GM19397 (cell line): ENCODE results near the gene CFAP68.

Source experiments
- ATAC-seq: cut with Tn5 transposase; IDR thresholded peaks from one replicate; pipeline ENCODE4 v1.9.1; 2021; ENCODE audit warnings: mild to moderate bottlenecking, moderate library complexity; ENCODE audit not compliant: unreplicated experiment

Gene CFAP68, protein sequence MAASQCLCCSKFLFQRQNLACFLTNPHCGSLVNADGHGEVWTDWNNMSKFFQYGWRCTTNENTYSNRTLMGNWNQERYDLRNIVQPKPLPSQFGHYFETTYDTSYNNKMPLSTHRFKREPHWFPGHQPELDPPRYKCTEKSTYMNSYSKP

DNA sequence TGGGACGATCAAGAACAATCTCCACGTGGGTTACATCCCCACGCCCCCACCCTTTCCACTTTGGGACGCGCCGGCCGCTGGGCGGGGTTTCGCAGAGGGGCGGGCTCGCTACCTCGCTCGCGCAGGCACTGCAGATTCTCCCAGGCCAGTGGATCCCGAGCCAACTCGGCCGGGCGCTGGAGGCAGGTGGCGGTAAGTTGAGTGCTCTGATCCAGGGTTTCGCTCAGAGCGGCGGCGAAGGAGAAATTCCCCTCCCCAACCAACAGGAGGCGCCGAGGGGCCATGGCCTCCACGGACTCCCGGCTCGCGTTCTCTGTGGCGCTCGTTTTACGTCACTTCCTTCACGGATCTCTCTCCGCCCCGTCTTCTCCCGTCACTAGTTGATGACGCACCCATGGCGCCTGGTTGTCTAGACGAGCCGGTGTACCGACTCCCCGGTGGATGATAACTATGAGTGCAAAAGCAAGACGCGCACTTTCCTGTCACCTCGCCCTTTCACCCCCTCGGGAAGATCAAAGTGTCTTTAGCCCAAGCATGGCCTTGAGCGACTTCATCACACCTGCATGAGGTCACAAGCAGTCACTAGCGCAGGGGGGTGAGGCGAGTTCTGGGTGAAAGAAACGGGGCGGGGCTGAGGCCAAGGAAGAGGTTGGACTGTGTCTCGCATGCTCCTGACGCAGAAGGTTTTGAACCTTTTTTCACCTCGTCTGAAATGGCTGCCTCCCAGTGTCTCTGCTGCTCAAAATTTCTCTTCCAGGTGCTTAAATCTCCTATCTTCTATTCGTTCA is at the start of gene CFAP68, which contains the start of gene FDXACB1:
Gene CFAP68, plus strand, starts transcription at position 693 of the 788 bp plus-strand sequence. Its CDS starts 20 bp downstream, at position 713.
Gene FDXACB1, minus strand, starts transcription at position 317 of the 788 bp plus-strand sequence. Its CDS starts 33 bp downstream, at position 284.
- peak; percentile 93 for ATAC-seq

DNA sequence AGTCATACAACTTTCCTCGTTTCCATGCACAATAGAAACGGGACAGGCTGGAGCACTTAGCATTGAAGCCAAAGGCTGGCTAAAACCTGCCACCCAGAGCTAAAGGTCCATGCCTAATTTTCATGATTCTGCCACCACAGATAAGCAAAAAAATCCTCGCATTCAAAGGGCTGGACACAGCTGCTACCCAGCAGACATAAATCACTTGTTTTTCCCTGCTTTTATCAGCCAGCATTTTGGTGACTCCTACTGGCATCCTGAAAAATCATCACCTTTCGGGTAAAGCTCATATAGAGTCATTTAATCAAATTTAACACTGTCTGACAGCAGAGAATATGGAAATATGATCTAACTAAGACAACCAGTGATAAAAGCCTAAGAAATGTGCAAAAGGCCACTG is 45.8 kb upstream of the CFAP68 start:
- ATAC-seq = no peak

DNA sequence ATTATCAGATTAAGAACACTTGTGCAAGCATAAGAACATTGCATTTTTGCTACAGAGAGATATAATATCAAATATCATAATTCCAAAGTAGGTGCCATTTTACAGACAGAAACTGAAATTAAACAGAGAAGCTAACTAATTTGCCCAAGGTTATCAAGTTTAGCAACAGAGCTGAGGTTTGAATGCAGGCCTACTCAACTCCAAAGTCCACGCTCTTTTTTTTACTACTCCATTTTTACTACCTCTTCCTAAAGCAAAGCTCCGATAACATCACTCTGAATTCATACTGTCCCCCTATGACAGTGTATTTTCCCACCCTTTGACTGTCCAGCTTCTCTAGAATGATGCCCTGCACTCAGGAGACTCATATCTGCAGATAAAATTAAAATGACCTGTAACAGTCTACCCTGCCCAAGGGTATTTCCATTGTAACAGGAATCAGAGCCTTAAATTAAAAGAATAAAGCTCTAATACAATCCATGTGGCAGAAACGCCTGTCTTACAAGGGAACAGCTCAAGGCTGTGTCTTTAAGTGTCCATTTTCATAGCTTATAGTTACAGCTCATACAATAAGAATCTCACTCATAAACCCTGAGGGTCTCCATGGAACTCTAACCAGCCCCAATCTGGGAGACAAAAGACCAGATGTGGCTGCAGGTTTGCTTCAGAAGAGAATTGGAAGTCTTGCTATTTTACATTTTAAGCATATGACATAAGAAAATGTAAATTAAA is 44.7 kb upstream of the CFAP68 start:
- ATAC-seq = no peak

DNA sequence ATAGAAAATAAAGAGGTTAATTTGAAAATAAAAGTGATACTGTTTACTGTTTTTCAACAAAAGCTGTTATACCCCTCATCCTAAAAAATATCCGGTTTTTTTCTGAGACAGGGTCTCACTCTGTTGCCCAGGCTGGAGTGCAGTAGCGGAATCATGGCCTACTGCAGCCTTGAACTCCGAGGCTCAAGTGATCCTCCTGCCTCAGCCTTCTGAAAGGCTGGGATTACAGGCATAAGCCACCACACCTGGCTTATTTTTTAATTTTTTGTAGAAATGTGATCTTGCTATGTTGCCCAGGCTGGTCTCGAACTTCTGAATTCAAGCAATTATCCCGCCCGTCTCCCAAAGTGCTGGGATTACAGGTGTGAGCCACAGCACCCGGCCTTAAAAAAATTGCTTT is 43.7 kb upstream of the CFAP68 start:
- ATAC-seq = no peak

DNA sequence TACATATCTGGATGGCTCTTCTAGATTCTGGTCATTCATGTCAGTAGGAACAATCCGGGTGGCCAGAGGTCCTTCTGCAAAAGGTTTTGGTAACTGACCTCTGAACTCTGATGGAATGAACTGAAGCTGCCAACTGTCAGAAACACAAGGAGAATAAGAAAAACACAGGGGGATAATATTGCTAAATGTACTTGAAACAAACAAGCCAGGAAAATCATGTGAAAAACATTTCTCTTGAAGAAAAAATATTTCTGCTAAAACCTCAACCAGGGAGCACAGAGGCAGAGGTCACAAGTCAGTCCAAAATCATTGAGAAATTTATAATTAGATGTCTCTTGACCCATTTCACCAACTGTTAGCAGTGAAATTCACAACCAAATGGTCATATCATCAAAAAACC is 43.2 kb upstream of the CFAP68 start:
- no peak for ATAC-seq

DNA sequence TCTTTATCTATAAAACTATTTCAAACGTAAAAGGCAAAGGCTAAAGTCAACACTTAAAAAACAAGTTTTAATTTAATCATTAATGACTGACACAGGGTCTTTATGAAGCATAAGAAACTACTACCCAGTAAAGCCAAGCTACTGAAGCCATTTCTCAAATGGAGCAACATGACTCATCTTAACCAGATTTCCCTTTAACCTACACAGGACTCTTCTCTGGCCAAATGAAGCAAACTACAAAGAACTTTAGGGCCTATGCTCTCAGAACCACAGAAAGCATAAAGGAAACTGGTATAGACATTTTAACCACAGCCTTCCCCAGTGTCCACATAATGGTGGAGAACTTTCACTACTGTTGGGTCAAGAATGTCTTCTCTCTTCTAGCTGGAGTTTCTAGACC is 42.6 kb upstream of the CFAP68 start:
- ATAC-seq = peak; percentile 71

DNA sequence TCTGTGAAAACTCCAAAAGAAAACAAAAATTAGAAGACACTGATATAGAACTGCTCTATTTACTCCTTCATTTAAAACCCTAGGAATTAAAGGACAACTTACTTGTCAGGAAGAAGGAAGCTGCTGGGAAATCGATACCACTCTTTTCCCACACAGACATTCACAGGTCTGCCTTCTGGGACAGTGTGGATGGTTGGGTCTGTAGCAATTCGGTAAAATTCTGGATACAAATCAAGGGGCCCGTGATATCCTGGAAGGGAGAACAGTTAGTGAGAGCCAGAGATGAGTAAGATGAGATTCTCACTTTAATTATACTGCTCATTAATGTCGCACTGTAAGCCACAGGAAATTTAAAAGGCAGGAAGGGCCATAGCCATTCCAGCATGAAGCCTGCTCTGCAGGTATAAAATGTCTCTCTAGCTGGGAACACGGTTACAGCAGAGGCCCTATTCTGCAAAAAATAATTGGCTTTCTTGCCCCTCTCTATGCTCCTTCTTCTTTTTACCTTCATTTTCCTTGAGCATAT is 41.9 kb upstream of the CFAP68 start:
- no peak for ATAC-seq

DNA sequence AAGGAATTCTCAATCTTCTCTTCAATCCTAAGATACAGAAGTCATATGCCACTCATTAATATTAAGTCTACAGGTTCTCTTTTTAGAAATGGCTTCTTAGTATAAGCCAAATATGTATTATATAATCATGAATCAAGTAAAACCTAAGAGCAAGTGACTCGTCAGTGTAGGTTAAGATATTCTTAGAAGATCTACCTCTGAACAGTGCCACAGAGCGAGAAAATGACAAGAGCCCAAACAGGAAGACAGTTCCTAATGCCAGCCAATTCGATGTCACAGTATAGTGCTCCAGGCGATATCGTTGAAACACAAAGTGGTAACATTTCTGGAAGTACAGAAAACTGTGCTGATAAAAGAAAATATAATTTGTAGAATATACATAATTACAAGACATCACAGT is 41.3 kb upstream of the CFAP68 start:
- no peak for ATAC-seq

DNA sequence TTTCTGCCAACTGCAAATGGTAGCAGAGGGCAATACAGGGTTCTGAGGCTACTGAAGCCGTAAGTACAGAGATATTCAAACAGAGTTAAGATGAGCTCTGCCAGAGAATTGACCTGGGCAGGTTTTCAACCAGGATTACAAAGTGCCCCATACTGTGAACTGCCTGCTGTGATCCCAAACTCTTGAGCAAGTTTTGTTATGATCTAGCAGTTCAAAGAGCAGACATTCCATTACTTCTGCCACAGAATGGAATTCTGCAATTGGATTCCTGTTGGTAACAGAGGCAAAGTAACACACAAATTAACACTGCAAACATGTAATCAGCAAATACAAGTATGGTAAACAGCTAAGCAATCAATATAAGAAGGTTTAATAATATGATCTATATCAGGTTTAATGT is 39.2 kb upstream of the CFAP68 start:
- ATAC-seq = no peak

DNA sequence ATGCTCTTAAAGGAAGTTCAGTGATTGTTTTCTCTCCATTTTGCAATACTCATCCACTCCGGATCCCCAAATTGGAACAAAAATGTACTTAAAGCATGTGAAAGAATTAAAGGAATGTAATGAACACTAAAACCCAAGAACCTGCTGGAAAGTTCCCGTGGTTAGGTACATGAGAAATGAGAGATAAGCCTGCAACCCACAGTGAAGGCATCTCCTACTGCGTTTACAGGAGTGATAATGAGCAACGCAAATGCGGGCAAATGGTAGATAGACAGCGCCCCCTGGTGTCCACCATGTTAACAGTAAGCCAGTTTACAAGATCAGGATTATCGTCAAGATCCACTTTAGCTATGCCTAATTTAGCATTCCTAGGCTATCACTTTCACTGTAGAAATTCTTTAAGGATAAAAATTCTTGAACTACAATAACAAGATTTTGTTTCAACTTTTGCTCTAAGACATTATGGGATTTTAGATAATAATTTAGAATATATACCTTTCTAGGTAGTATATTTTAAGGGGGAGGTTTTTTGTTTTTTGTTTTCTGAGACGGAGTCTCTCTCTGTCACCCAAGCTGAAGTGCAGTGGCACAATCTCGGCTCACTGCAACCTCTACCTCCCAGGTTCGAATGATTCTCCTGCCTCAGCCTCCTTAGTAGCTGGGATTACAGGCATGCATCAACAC is 37.8 kb upstream of the CFAP68 start:
- ATAC-seq = peak; percentile 63

DNA sequence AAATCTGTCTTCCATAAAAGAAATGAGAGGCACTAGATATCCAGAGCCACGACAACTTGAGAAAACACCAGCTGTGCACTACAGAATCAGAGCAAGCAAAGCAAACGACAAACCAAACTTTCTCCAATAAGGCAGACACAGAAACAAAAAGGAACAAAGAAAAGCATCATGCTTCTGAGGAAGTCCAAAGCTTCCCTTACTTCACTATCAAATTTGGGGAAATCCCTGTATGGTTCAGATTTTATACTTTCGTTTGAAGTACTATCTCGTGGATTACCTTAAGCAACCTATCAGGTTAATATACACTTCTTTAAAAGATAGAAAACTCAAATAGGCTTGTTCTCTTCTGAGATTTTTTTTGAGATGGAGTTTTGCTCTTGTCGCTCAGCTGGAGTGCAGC is 35.7 kb upstream of the CFAP68 start:
- no peak for ATAC-seq

DNA sequence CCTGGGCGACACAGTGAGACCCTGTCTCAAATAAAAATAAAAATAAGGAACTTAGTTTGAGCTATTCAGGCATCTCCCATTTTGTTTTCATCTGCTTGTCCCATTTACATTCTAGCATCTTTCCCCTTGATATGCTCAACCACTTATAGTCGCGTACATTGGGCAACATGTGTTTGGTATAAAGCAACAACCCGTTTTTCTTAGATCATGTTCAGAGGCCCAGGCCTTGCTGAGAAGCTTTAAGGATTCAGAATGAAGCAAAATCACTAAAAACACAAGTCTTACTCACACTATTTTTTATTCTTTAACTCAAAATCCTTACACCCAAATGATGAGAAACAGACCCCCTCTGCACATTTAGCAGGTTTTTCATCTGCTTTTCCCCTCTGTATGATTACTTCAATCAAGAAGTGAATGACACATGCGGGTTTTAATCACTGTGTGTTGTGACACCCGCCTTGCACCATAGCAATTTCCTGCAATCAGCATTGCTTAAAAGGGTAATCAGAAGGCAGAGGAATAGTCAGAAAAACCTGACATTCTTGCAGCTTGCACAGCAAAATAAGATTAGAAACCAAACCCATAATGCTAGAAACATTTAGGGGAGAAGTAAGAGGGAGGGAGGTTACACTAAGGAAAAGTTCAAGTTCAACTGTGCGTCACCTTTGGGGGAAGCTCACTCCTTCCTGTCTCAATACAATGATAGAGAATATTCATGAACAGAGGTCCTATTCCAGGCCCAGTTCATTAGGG is 33.9 kb upstream of the CFAP68 start:
- no peak for ATAC-seq

DNA sequence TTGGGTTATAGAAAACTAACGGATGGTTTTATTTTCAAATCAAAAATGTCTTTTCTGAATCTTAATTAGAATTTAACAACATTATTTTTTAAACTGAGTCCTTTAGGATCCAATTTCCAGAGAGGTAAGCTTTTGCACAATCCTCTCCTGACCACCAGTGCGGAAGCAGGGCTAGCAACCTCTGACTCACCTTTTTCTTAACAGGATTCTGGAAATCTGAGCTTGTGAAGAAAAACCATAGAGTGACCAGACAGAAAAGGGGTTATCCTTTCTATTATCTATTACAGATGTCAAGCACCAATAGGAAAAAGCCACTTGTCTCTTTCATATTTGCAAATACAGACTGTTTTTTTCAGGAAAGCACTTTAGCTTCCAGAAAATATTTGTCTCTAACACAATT is 33.3 kb upstream of the CFAP68 start:
- no peak for ATAC-seq

DNA sequence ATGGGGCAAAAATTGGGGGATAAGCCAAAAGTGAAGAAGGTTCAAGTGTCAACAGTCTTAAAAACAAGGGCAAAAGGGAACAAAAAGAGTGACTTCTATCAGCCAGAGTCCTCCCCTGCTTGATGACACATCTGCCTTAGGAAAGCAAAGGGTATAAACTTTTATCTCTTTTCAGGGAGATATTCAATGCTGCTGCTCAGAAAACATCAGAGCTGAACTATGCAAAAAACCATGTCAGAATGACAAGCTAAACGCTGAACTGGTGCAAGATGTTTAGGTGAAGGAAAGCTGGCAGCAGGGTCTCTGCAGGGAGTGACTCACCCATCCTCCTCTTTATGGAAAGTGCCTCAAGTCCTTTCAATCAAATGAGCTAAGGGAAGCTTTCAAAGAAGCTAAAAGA is 32.7 kb upstream of the CFAP68 start:
- ATAC-seq = no peak

DNA sequence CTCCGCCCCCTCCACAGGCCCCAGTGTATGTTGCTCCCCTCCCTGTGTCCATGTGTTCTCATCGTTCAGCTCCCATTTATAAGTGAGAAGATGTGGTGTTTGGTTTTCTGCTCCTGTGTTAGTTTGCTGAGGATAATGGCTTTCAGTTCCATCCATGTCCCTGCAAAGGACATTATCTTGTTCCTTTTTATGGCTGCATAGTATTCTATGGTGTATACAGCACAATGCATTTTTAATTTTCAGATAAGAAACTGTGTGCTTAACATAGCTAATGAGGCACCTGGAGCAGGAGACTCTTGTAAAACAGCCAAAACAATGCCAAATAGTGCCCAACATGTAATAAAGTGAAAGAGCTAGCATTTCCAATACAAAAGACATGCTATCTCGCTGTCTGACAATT is 29.7 kb upstream of the CFAP68 start:
- ATAC-seq = no peak

DNA sequence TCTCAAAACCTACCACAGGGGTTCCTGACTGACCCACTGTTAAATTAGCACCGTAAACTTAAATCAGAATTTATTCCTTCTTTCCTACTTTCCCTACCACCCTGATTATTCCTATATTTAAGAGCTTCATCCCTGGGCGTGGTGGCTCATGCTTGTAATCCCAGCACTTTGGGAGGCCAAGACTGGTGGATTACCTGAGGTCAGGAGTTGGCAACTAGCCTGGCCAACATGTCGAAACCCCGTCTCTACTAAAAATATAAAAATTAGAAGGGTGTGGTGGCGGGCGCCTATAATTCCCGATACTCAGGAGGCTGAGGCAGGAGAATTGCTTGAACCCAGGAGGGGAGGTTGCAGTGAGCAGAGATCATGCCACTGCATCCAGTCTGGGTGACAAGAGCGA is 28.3 kb upstream of the CFAP68 start:
- no peak for ATAC-seq

DNA sequence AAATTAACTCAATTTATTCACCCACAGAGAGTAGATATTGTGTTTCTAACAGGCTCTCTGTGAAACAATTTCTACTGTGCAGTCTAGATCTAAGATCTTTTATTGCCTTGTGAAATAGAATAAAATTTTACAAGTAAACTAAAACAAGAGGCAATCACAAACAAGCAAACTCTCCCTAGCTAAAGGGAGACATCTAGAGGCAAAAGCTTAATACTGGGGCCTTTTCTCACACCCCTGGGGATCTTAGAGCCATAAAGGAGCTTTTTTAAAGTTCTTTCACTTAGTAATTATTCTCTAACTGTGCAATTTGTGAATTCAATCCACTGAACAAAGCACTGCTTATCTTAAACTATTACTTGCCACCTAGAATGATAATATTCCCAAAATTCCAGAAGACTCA is 27.7 kb upstream of the CFAP68 start:
- ATAC-seq = no peak

DNA sequence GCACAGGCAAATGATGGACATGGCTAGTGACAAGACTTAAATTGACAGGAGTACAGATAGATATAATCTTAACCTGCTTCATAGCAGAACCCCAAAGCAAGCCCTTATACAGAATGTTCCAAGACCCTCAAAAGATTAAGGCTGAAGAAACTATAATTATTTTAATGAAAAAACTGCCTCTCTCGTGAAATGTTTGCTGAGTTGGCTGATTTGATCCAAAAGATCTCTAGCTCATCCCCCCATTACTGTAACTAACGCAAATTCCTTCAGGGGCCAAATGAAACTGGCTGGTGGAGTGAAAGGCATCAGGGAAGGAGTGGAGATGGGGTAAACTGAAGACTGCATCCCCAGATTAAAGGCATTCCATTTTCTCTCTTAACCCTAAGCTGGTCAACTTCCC is 27.2 kb upstream of the CFAP68 start:
- no peak for ATAC-seq

DNA sequence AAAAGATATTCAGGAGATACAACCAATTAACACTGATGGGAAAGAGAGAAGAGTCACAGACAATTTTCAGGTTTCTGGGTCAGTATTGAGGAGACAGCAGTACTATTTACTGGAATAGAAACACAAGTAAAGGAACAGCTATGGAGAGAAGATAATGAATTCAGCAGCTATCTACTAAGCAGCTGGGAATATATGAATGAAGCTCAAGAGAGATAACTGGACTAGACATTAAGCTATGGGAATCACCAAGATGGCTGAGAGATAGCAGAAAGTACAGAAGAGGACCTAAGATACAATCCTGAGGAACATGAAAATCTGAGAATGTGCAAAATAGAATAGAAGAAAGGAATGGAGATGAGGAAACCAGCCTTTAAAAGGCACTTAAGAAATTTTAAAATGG is 23.8 kb upstream of the CFAP68 start:
- no peak for ATAC-seq

DNA sequence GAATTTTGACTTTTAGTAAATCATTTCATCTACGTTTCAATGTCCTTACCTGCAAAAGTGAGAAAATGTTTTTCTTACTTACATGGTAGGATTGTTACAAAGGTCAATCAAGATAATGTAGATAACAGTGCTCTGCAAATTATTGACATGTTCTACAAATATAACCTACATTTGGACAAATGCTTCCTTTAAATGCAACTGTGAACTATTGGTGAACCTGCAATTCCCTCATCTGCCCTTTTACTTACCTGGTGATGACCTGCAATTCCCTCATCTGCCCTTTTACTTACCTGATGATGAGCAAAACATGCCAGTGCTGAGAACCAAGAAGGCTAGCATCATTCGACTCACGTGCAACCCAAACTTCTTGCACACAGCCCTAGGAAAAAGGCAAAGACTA is 19.1 kb upstream of the CFAP68 start:
- ATAC-seq = no peak
